DND-41 (cell line): ENCODE data around the gene IL37.
A peak's percentile ranks its signal among the peaks of the same experiment; 100 is the strongest.

ENCODE experiments used
- ATAC-seq: fragments of 200-7000 bp; cut with Tn5 transposase; 3 replicates; pipeline ENCODE4 v1.9.1; 2021; ENCODE audit warnings: low read depth; ENCODE audit not compliant: insufficient read depth
- DNase-seq: peaks from one replicate; pipeline ENCODE4 v3.0.0-alpha.2; 2020
- H2AFZ ChIP-seq: 2 replicates; pipeline ENCODE4 v1.6.0; 2012; ENCODE audit warnings: low read depth, low read length
- H3K27ac ChIP-seq: 2 replicates; pipeline ENCODE4 v1.5.1; 2012; ENCODE audit warnings: low read length, inconsistent platforms
- H3K27me3 ChIP-seq: fragments of 200-600 bp; sonication (generic); 2 replicates; pipeline ENCODE4 v1.6.0; 2012; ENCODE audit warnings: low read length, mild to moderate bottlenecking, inconsistent platforms; ENCODE audit not compliant: insufficient read depth, poor library complexity
- H3K36me3 ChIP-seq: 2 replicates; pipeline ENCODE4 v1.5.1; 2012; ENCODE audit warnings: low read length, inconsistent platforms; ENCODE audit not compliant: insufficient read depth
- H3K4me1 ChIP-seq: 2 replicates; pipeline ENCODE4 v1.5.1; 2012; ENCODE audit warnings: mild to moderate bottlenecking, low read length; ENCODE audit not compliant: insufficient read depth
- H3K4me2 ChIP-seq: 2 replicates; pipeline ENCODE4 v1.6.0; 2012; ENCODE audit warnings: mild to moderate bottlenecking, moderate library complexity, low read length, inconsistent platforms; ENCODE audit not compliant: insufficient read depth
- H3K4me3 ChIP-seq, 2 experiments: fragments of 200-600 bp in 1 of 2; shearing (Covaris generic) in 1 of 2; 2 replicates each; pipeline ENCODE4 v1.5.1; 2012 to 2016; ENCODE audit warnings: inconsistent platforms in 2 of 2, low read length in 2 of 2, mild to moderate bottlenecking in 2 of 2, low read depth in 1 of 2, moderate library complexity in 1 of 2
- H3K79me2 ChIP-seq: 2 replicates; pipeline ENCODE4 v1.6.0; 2012; ENCODE audit warnings: low read length, inconsistent platforms; ENCODE audit not compliant: insufficient read depth
- H3K9ac ChIP-seq: 2 replicates; pipeline ENCODE4 v1.6.0; 2012; ENCODE audit warnings: low read depth, mild to moderate bottlenecking, inconsistent platforms, low read length, moderate library complexity
- H3K9me3 ChIP-seq: 2 replicates; pipeline ENCODE4 v1.5.1; 2012; ENCODE audit warnings: low read length, moderate library complexity, mild to moderate bottlenecking, inconsistent platforms; ENCODE audit not compliant: insufficient read depth, severe bottlenecking
- H4K20me1 ChIP-seq: 2 replicates; pipeline ENCODE4 v1.6.0; 2012; ENCODE audit warnings: low read length; ENCODE audit not compliant: insufficient read depth
- EZH2 ChIP-seq: IDR thresholded peaks from 3 replicates; pipeline ENCODE4 v1.6.1; 2012; ENCODE audit warnings: borderline replicate concordance, low read depth, mild to moderate bottlenecking, moderate library complexity, low read length, inconsistent platforms; ENCODE audit not compliant: severe bottlenecking
- TF ChIP-seq, protein P1 (sequence below): IDR thresholded peaks from 2 replicates; pipeline ENCODE4 v1.5.1; 2012; ENCODE audit warnings: borderline replicate concordance, low read length, moderate library complexity, mild to moderate bottlenecking; ENCODE audit not compliant: poor library complexity, severe bottlenecking; ENCODE audit errors: extremely low read depth

IL37 gene

GRCh38 chr2:112941753-112942653 lies 31.0 kb downstream of the IL37 start:
- peaks cover 3% of the 10 kb centered on the region for H3K27me3 ChIP-seq
- no peak overlapping the region for H2AFZ ChIP-seq
- no peak overlapping the region for H3K9ac ChIP-seq
- no peaks in the 10 kb centered on the region for H4K20me1 ChIP-seq
- H3K27ac ChIP-seq, result no peak overlapping the region
- H3K36me3 ChIP-seq, result no peaks in the 10 kb centered on the region
- TF ChIP-seq EZH2, result no peak
- TF ChIP-seq, protein P1, sequence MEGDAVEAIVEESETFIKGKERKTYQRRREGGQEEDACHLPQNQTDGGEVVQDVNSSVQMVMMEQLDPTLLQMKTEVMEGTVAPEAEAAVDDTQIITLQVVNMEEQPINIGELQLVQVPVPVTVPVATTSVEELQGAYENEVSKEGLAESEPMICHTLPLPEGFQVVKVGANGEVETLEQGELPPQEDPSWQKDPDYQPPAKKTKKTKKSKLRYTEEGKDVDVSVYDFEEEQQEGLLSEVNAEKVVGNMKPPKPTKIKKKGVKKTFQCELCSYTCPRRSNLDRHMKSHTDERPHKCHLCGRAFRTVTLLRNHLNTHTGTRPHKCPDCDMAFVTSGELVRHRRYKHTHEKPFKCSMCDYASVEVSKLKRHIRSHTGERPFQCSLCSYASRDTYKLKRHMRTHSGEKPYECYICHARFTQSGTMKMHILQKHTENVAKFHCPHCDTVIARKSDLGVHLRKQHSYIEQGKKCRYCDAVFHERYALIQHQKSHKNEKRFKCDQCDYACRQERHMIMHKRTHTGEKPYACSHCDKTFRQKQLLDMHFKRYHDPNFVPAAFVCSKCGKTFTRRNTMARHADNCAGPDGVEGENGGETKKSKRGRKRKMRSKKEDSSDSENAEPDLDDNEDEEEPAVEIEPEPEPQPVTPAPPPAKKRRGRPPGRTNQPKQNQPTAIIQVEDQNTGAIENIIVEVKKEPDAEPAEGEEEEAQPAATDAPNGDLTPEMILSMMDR, result peak; percentile 91
- no peak overlapping the region for H3K4me3 ChIP-seq
- H3K79me2 ChIP-seq, result no peaks in the 10 kb centered on the region
- peak; percentile 95 for ATAC-seq
- H3K9me3 ChIP-seq, result peaks cover 8% of the 10 kb centered on the region
- H3K4me2 ChIP-seq, result no peak overlapping the region
- peak; percentile 71 for DNase-seq
- no peaks in the 10 kb centered on the region for H3K4me1 ChIP-seq

GRCh38 chr2:112942654-112943002 lies 31.7 kb downstream of the IL37 start:
- Histone ChIP-seq H3K79me2 (no peaks in the 10 kb centered on the region), H3K4me2 (no peak overlapping the region), H3K9ac (no peak overlapping the region), H4K20me1 (no peaks in the 10 kb centered on the region), H3K9me3 (peaks cover 11% of the 10 kb centered on the region), H2AFZ (no peak overlapping the region), H3K4me3 (no peak overlapping the region), H3K4me1 (no peaks in the 10 kb centered on the region), H3K27ac (no peak overlapping the region), H3K36me3 (no peaks in the 10 kb centered on the region), H3K27me3 (no peaks in the 10 kb centered on the region)
- TF ChIP-seq, protein P1, result no peak
- TF ChIP-seq EZH2, result no peak
- no peak for ATAC-seq
- no peak for DNase-seq

DNA sequence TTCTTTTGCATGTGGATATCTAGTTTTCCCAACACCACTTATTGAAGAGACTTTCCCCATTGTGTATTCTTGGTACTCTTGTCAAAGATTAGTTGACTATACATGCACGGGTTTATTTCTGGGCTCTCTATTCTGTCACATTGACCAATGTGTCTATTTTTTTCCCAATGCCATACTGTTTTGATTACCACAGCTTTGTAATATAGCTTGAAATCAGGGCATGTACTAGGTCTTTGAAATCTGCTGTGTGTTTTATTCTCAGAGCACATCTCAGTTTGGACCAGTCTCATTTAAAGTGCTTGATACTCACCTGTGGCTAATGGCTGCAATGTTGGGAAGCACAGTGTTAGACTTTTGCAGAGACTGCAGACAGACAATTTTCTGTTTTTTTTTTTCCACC lies 34.0 kb downstream of the IL37 start:
- Histone ChIP-seq H3K9me3 (peaks cover 12% of the 10 kb centered on the region), H3K9ac (no peak overlapping the region), H4K20me1 (no peaks in the 10 kb centered on the region), H3K4me1 (no peaks in the 10 kb centered on the region), H3K36me3 (no peaks in the 10 kb centered on the region), H3K79me2 (no peaks in the 10 kb centered on the region), H3K4me2 (no peak overlapping the region), H3K27me3 (no peaks in the 10 kb centered on the region), H2AFZ (no peak overlapping the region), H3K4me3 (no peak overlapping the region), H3K27ac (no peak overlapping the region)
- ATAC-seq (no peak), DNase-seq (no peak)
- TF ChIP-seq EZH2, result no peak
- TF ChIP-seq, protein P1, result no peak
